ENCODE measurements around the gene USF2.

GRCh38 chr19:35321291-35321690, 52.5 kb downstream of the USF2 start:
- TF ChIP-seq CTCF (IDR thresholded peaks at IDR 0.05), result no peak
- TF ChIP-seq POLR2A (IDR thresholded peaks at IDR 0.05), result no peak
